Fibroblast of lung (primary cell): ENCODE results near the gene IL1RAPL2. TPM values are rescaled to one million over a fixed set of nuclear protein-coding genes. Genes with fewer than 3 reads are reported as not detected.

Source experiments
- DNase-seq, 2 donors: peaks; one replicate each; pipeline versions ENCODE4 v3.0.0 to v3.0.0-alpha.2; 2010; ENCODE audit warnings: low read depth in 2 of 2
- H2AFZ ChIP-seq: 2 replicates; pipeline ENCODE4 v1.5.1; 2012; ENCODE audit warnings: low read length, control low read depth, inconsistent platforms
- H3K27ac ChIP-seq: 2 replicates; pipeline ENCODE4 v1.5.1; 2011; ENCODE audit warnings: low read length, control low read depth; ENCODE audit not compliant: insufficient read depth
- H3K27me3 ChIP-seq: 2 replicates; pipeline ENCODE4 v1.5.1; 2011; ENCODE audit warnings: mild to moderate bottlenecking, low read length; ENCODE audit not compliant: control insufficient read depth, insufficient read depth
- H3K36me3 ChIP-seq: 2 replicates; pipeline ENCODE4 v1.5.1; 2011; ENCODE audit warnings: low read length; ENCODE audit not compliant: control insufficient read depth, insufficient read depth
- H3K4me1 ChIP-seq: 2 replicates; pipeline ENCODE4 v1.5.1; 2011; ENCODE audit warnings: low read length; ENCODE audit not compliant: control insufficient read depth, insufficient read depth; ENCODE audit errors: extremely low read depth
- H3K4me2 ChIP-seq: 2 replicates; pipeline ENCODE4 v1.5.1; 2011; ENCODE audit warnings: low read length, control low read depth; ENCODE audit not compliant: insufficient read depth; ENCODE audit errors: extremely low read depth
- H3K4me3 ChIP-seq, 4 experiments: fragments of 200-600 bp in 1 of 4; sonication (generic) in 1 of 4; replicated peaks in 1 of 4; 2 replicates each; pipeline ENCODE4 v1.5.1; 2011 to 2016; ENCODE audit warnings: low read length in 4 of 4, low read depth in 3 of 4, mild to moderate bottlenecking in 3 of 4, control low read depth in 2 of 4, inconsistent platforms in 1 of 4, mixed read lengths in 1 of 4; ENCODE audit not compliant: insufficient read depth in 1 of 4; ENCODE audit errors: control extremely low read depth in 1 of 4
- H3K79me2 ChIP-seq: 2 replicates; pipeline ENCODE4 v1.5.1; 2012; ENCODE audit warnings: mild to moderate bottlenecking, low read length, inconsistent platforms; ENCODE audit not compliant: control insufficient read depth, insufficient read depth
- H3K9ac ChIP-seq: 2 replicates; pipeline ENCODE4 v1.5.1; 2011; ENCODE audit warnings: mild to moderate bottlenecking, low read length, control low read depth; ENCODE audit not compliant: insufficient read depth
- H3K9me3 ChIP-seq: 2 replicates; pipeline ENCODE4 v1.5.1; 2012; ENCODE audit warnings: low read depth, low read length; ENCODE audit not compliant: control insufficient read depth, insufficient read depth
- H4K20me1 ChIP-seq: 2 replicates; pipeline ENCODE4 v1.5.1; 2011; ENCODE audit warnings: low read length; ENCODE audit not compliant: control insufficient read depth, insufficient read depth; ENCODE audit errors: extremely low read depth
- CTCF ChIP-seq, 2 donors: IDR thresholded peaks in 1 of 2; conservative IDR thresholded peaks in 1 of 2; 1 replicate in 1 of 2; 2 replicates in 1 of 2; pipeline ENCODE4 v1.5.1; 2011 to 2012; ENCODE audit warnings: low read length in 2 of 2, control low read depth in 1 of 2, inconsistent platforms in 1 of 2, low read depth in 1 of 2, mild to moderate bottlenecking in 1 of 2
- EZH2 ChIP-seq: IDR thresholded peaks from 2 replicates; pipeline ENCODE4 v1.5.1; 2012; ENCODE audit warnings: low read length, control low read depth, mild to moderate bottlenecking; ENCODE audit errors: missing control alignments
- polyA plus RNA-seq, 2 donors: library from polyadenylated mRNA; depleted of rRNA in 1 of 2; stranded (reverse) in 1 of 2; unstranded in 1 of 2; fragments of >200 nt; gene quantifications; 2 replicates each; pipeline ENCODE4 v1.2.1, GENCODE V29; 2011 to 2012; ENCODE audit warnings: missing spikeins in 1 of 2
- total RNA-seq: library from RNA; depleted of rRNA; stranded (reverse); fragments of >200 nt; gene quantifications from 2 replicates; pipeline ENCODE4 v1.2.1, GENCODE V29; 2014

The IL1RAPL2 gene
- total and polyA plus RNA-seq, 2 donors (not counting 1 experiment from before 2014, with no cell fraction given) = 0.22 TPM; not detected in 1

GRCh38 chrX:105618393-105619101 lies 1052.5 kb downstream of the IL1RAPL2 start:
- Histone ChIP-seq H3K27ac (no peak overlapping the region), H3K27me3 (no peaks in the 10 kb centered on the region), H3K9me3 (no peaks in the 10 kb centered on the region), H3K36me3 (no peaks in the 10 kb centered on the region), H3K4me3 (no peak overlapping the region), H2AFZ (no peak overlapping the region), H3K79me2 (no peaks in the 10 kb centered on the region), H3K4me1 (no peaks in the 10 kb centered on the region), H4K20me1 (no peaks in the 10 kb centered on the region), H3K4me2 (no peak overlapping the region), H3K9ac (no peak overlapping the region)
- no peak for DNase-seq
- TF ChIP-seq EZH2 = no peak
- TF ChIP-seq CTCF (conservative IDR thresholded peaks at IDR 0.05 in 1 of 2, IDR thresholded peaks at IDR 0.05 in 1 of 2; ENCODE audit: low read depth in 1 of 2, low read length in 2 of 2) = no peak

GRCh38 chrX:105634180-105634579 lies 1068.2 kb downstream of the IL1RAPL2 start:
- no peaks in the 10 kb centered on the region for H3K4me1 ChIP-seq
- H3K9ac ChIP-seq = no peak overlapping the region
- H3K79me2 ChIP-seq = no peaks in the 10 kb centered on the region
- TF ChIP-seq EZH2 = no peak
- no peak for TF ChIP-seq CTCF (conservative IDR thresholded peaks at IDR 0.05 in 1 of 2, IDR thresholded peaks at IDR 0.05 in 1 of 2; ENCODE audit: low read depth in 1 of 2, low read length in 2 of 2)
- no peaks in the 10 kb centered on the region for H3K36me3 ChIP-seq
- H4K20me1 ChIP-seq = no peaks in the 10 kb centered on the region
- H3K4me2 ChIP-seq = no peak overlapping the region
- no peaks in the 10 kb centered on the region for H3K9me3 ChIP-seq
- H2AFZ ChIP-seq = no peak overlapping the region
- no peak overlapping the region for H3K27ac ChIP-seq
- DNase-seq = no peak
- no peaks in the 10 kb centered on the region for H3K27me3 ChIP-seq
- no peak overlapping the region for H3K4me3 ChIP-seq

DNA sequence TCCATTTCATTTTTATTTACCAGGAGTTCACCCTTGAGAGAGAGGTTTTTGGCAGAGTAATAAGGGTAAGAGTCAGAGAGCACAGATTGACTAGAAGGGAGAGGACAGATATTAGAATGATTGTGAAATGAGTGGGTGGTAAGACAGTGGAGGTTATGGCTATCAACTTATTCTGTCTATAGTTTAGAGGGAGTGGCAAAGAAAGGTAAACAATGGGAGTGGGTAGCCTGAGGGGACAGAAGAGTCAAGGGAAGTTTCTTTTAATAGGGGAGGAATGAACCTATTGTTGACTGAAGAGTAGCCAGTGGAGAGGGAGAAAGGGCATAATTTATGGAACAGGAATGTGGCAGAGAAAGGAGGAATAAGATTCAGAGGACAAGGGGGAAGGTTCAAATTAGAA lies 1069.8 kb downstream of the IL1RAPL2 start:
- Histone ChIP-seq H4K20me1 (no peaks in the 10 kb centered on the region), H2AFZ (no peak overlapping the region), H3K9ac (no peak overlapping the region), H3K79me2 (no peaks in the 10 kb centered on the region), H3K4me3 (no peak overlapping the region), H3K27ac (no peak overlapping the region), H3K27me3 (no peaks in the 10 kb centered on the region), H3K9me3 (no peaks in the 10 kb centered on the region), H3K4me2 (no peak overlapping the region), H3K4me1 (no peaks in the 10 kb centered on the region), H3K36me3 (no peaks in the 10 kb centered on the region)
- no peak for DNase-seq
- no peak for TF ChIP-seq EZH2
- no peak for TF ChIP-seq CTCF (conservative IDR thresholded peaks at IDR 0.05 in 1 of 2, IDR thresholded peaks at IDR 0.05 in 1 of 2; ENCODE audit: low read depth in 1 of 2, low read length in 2 of 2)
